HepG2 (cell line): ENCODE results near the gene RANBP2. TPM values are rescaled to one million over a fixed set of nuclear protein-coding genes. Genes with fewer than 3 reads are reported as not detected.

Source experiments
- DBP ChIP-seq: sonication (generic); formaldehyde crosslinking; IDR thresholded peaks from 2 replicates; pipeline ENCODE4 v1.4.0; 2020; ENCODE audit warnings: missing genetic modification reagents; ENCODE audit errors: not compliant biosample characterization
- MED13 ChIP-seq: sonication (generic); formaldehyde crosslinking; IDR thresholded peaks from 2 replicates; pipeline ENCODE4 v1.5.0; 2020; ENCODE audit warnings: missing genetic modification reagents
- NFIC ChIP-seq: IDR thresholded peaks from 2 replicates; pipeline ENCODE4 v1.6.1; 2012; ENCODE audit warnings: mild to moderate bottlenecking, low read length, inconsistent platforms
- PAX8 ChIP-seq: sonication (generic); formaldehyde crosslinking; IDR thresholded peaks from 2 replicates; pipeline ENCODE4 v1.8.0; 2022; ENCODE audit warnings: mild to moderate bottlenecking, missing genetic modification reagents, borderline replicate concordance
- TAF1 ChIP-seq: sonication (generic); formaldehyde crosslinking; IDR thresholded peaks from 2 replicates; pipeline ENCODE4 v1.4.0; 2020; ENCODE audit warnings: missing genetic modification reagents
- TCF12 ChIP-seq, 2 experiments: fragments of 450-650 bp in 1 of 2; sonication (generic) in 1 of 2; formaldehyde crosslinking in 1 of 2; IDR thresholded peaks; 2 replicates each; pipeline versions ENCODE4 v1.6.1 to v1.8.0; 2017 to 2022; ENCODE audit warnings: antibody characterized with exemption in 1 of 2, mild to moderate bottlenecking in 1 of 2, missing genetic modification reagents in 1 of 2, moderate library complexity in 1 of 2
- THYN1 ChIP-seq: sonication (generic); formaldehyde crosslinking; IDR thresholded peaks from 2 replicates; pipeline ENCODE4 v1.8.1; 2023; ENCODE audit warnings: low read depth, mild to moderate bottlenecking, moderate library complexity, missing genetic modification reagents, borderline replicate concordance
- ZFP36L1 ChIP-seq: sonication (generic); formaldehyde crosslinking; IDR thresholded peaks from 2 replicates; pipeline ENCODE4 v1.8.0; 2022; ENCODE audit warnings: mild to moderate bottlenecking, missing genetic modification reagents, moderate library complexity
- ZNF101 ChIP-seq: sonication (generic); formaldehyde crosslinking; IDR thresholded peaks from 2 replicates; pipeline ENCODE4 v1.4.0; 2020; ENCODE audit warnings: mild to moderate bottlenecking, low read depth, missing genetic modification reagents, borderline replicate concordance
- ZNF317 ChIP-seq: sonication (generic); formaldehyde crosslinking; IDR thresholded peaks from 2 replicates; pipeline ENCODE4 v1.5.0; 2020; ENCODE audit warnings: mild to moderate bottlenecking, missing genetic modification reagents
- ZNF484 ChIP-seq: sonication (generic); formaldehyde crosslinking; IDR thresholded peaks from 2 replicates; pipeline ENCODE4 v1.5.1; 2020; ENCODE audit warnings: mild to moderate bottlenecking, low read depth, missing genetic modification reagents, borderline replicate concordance
- ZNF607 ChIP-seq: sonication (generic); formaldehyde crosslinking; IDR thresholded peaks from 2 replicates; pipeline ENCODE4 v1.5.1; 2020; ENCODE audit warnings: missing genetic modification reagents, mild to moderate bottlenecking, borderline replicate concordance
- ZNF703 ChIP-seq: sonication (generic); formaldehyde crosslinking; IDR thresholded peaks from 2 replicates; pipeline ENCODE4 v1.5.1; 2020; ENCODE audit warnings: missing genetic modification reagents, mild to moderate bottlenecking, moderate library complexity, borderline replicate concordance
- ZSCAN22 ChIP-seq: sonication (generic); formaldehyde crosslinking; IDR thresholded peaks from 2 replicates; pipeline ENCODE4 v1.4.0; 2020; ENCODE audit warnings: mild to moderate bottlenecking, missing genetic modification reagents
- polyA plus RNA-seq, 8 experiments: library from polyadenylated mRNA; depleted of rRNA in 3 of 8; stranded (reverse) in 7 of 8; unstranded in 1 of 8; fragments of >200 nt; fragmentation: Illumina TruSeq in 4 of 8; extraction: Trizol in 4 of 8; gene quantifications; 2 replicates each; pipeline versions ENCODE4 v1.2.1 to v1.2.3, GENCODE V29; 2011 to 2016; ENCODE audit warnings: low read depth in 4 of 8, missing spikeins in 1 of 8, mixed read lengths in 1 of 8; ENCODE audit not compliant: insufficient read depth in 1 of 8
- total RNA-seq, 5 experiments: library from RNA; depleted of rRNA; stranded (reverse); fragments of >200 nt; fragmentation: Illumina TruSeq; extraction: Trizol; gene quantifications; 2 replicates each; pipeline ENCODE4 v1.2.3, GENCODE V29; 2016; ENCODE audit warnings: low read depth in 1 of 5
- TF ChIP-seq, protein P1 (sequence below): sonication (generic); formaldehyde crosslinking; IDR thresholded peaks from 2 replicates; pipeline ENCODE4 v1.8.0; 2022; ENCODE audit warnings: missing genetic modification reagents, mild to moderate bottlenecking, inconsistent platforms, borderline replicate concordance
- TF ChIP-seq, protein P2 (sequence below), 2 experiments: fragments of 450-650 bp in 1 of 2; sonication (generic) in 1 of 2; formaldehyde crosslinking in 1 of 2; IDR thresholded peaks; 2 replicates each; pipeline versions ENCODE4 v1.6.1 to v1.8.0; 2016 to 2022; ENCODE audit warnings: antibody characterized with exemption in 1 of 2, mild to moderate bottlenecking in 1 of 2, missing genetic modification reagents in 1 of 2

The RANBP2 gene
- total and polyA plus RNA-seq, 2 of the 13 experiments (the other 11 are each of a cell fraction or from before 2014, with no cell fraction given) = 12.2 to 87.0 TPM

DNA sequence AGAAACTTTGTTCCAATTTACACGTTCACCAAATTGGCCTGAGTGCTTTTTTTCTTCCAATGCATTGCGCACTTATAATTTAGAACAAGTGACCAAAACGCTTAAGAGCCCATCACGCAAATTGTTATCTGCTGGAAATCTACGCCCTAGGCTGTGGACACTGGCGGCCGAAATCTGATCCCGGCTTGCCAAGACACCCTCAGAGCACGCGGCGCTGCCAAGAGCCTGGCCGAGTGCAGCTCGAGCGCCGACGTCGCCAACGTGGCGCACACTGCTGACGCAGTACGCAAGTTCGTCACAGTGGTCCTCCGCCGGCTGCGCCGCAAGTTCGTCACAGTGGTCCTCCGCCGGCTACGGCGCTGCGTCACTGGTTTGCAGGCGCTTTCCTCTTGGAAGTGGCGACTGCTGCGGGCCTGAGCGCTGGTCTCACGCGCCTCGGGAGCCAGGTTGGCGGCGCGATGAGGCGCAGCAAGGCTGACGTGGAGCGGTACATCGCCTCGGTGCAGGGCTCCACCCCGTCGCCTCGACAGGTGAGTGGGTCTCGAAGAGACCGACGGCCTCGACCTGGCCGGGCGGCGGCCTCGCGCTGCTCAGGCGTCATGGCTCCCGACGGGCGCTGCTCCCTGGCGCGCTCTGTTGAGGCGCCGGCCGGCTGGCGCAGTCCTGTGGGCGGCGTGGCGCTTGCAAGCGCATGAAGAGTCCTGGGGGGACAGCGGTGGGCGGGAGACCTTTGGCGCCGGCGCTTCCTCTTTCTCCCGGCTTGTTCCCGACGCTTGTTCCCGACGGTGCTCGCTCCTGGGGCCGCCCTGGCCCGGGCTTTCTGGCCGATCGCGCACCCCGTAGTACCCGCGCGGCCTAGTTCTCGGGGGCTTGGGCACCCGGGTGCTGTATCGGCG is at the start of gene RANBP2 (continued):
- no peak for TF ChIP-seq ZNF484 (CRISPR knock-in tag)
- peak; percentile 49; the same call in 1 of the 2 replicates for TF ChIP-seq NFIC
- TF ChIP-seq ZNF703 = peak; percentile 49; the same call in 1 of the 2 replicates
- TF ChIP-seq ZNF607 = peak; percentile 98
- TF ChIP-seq ZFP36L1 = peak; percentile 98
- TF ChIP-seq TAF1 (CRISPR knock-in tag) = peak; percentile 98
- peak; percentile 79 for TF ChIP-seq MED13 (CRISPR knock-in tag)
- no peak; the same call in 1 of the 2 replicates for TF ChIP-seq THYN1 (CRISPR knock-in tag)
- no peak for TF ChIP-seq TCF12 (IDR thresholded peaks at IDR 0.05)
- peak; percentile 68 for TF ChIP-seq TCF12 (CRISPR knock-in tag; IDR thresholded peaks at IDR 0.05)
- peak; percentile 89 for TF ChIP-seq ZNF317
- TF ChIP-seq ZSCAN22 (CRISPR knock-in tag) = no peak
- TF ChIP-seq, protein P1, sequence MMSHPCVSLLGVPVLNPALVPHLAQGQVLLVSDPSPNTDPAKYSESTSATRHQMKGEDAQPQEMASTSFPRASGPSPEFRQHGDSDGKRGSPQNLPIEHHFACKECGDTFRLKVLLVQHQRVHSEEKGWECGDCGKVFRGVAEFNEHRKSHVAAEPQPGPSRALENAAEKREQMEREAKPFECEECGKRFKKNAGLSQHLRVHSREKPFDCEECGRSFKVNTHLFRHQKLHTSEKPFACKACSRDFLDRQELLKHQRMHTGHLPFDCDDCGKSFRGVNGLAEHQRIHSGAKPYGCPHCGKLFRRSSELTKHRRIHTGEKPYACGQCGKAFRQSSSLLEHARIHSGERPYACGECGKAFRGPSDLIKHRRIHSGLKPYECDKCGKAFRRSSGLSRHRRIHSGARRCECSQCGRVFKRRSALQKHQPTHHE (CRISPR knock-in tag) = peak; percentile 96
- TF ChIP-seq DBP (CRISPR knock-in tag) = no peak
- TF ChIP-seq, protein P2, sequence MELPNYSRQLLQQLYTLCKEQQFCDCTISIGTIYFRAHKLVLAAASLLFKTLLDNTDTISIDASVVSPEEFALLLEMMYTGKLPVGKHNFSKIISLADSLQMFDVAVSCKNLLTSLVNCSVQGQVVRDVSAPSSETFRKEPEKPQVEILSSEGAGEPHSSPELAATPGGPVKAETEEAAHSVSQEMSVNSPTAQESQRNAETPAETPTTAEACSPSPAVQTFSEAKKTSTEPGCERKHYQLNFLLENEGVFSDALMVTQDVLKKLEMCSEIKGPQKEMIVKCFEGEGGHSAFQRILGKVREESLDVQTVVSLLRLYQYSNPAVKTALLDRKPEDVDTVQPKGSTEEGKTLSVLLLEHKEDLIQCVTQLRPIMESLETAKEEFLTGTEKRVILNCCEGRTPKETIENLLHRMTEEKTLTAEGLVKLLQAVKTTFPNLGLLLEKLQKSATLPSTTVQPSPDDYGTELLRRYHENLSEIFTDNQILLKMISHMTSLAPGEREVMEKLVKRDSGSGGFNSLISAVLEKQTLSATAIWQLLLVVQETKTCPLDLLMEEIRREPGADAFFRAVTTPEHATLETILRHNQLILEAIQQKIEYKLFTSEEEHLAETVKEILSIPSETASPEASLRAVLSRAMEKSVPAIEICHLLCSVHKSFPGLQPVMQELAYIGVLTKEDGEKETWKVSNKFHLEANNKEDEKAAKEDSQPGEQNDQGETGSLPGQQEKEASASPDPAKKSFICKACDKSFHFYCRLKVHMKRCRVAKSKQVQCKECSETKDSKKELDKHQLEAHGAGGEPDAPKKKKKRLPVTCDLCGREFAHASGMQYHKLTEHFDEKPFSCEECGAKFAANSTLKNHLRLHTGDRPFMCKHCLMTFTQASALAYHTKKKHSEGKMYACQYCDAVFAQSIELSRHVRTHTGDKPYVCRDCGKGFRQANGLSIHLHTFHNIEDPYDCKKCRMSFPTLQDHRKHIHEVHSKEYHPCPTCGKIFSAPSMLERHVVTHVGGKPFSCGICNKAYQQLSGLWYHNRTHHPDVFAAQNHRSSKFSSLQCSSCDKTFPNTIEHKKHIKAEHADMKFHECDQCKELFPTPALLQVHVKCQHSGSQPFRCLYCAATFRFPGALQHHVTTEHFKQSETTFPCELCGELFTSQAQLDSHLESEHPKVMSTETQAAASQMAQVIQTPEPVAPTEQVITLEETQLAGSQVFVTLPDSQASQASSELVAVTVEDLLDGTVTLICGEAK (IDR thresholded peaks at IDR 0.05) = no peak
- TF ChIP-seq, protein P2 (CRISPR knock-in tag; IDR thresholded peaks at IDR 0.05) = peak; percentile 94
- TF ChIP-seq PAX8 (CRISPR knock-in tag) = peak; percentile 73; the same call in 1 of the 2 replicates
- TF ChIP-seq ZNF101 (CRISPR knock-in tag) = peak; percentile 92
